ENCODE data around the gene NCR3LG1. TPM values are rescaled to one million over a fixed set of nuclear protein-coding genes. Genes with fewer than 3 reads are reported as not detected.

Gene NCR3LG1
- polyA plus RNA-seq, 1 donor (not counting 4 experiments of a cell fraction or from before 2014, with no cell fraction given): 3.9 TPM

DNA sequence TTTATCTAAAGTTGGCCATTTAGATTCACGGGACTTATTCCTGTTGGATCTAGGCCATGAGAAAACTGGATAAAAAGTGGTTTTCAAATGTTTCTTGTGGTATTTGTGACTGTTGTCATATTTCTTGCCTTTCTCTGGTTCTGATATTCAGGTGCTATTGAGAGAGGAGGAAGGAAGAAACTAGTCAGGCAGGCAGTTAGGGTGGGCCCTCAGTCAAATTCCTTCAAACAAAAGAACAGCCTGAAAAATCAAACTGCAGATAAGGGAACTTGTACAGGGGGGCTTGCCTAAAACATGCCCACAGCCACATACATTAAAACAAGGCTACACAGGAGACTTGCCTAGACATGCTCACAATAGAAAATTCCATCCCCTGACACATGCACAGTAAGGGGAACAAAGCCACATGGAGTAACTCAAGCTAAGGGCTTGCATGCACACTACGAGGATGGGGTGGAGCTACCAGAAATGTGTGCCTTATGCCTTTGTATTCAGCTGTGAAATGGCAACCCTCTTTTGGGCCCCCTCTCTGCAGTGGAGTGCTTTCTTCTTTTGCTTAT, 18.2 kb downstream of the NCR3LG1 start:
- Histone ChIP-seq H3K9me3 (ENCODE audit: control insufficient read depth, low read depth, low read length) (peaks cover 34% of the 10 kb centered on the region), H3K9me1 (ENCODE audit: control insufficient read depth, extremely low read depth, insufficient read depth, low read length) (no peaks in the 10 kb centered on the region), H2AFZ (ENCODE audit: control insufficient read depth, low read length) (no peak overlapping the region), H3K9ac (ENCODE audit: control insufficient read depth, extremely low read depth, insufficient read depth, low read length) (no peak overlapping the region), H3K4me1 (ENCODE audit: control insufficient read depth, extremely low read depth, insufficient read depth, low read length) (no peaks in the 10 kb centered on the region), H3K79me2 (ENCODE audit: control insufficient read depth, insufficient read depth, low read length) (no peaks in the 10 kb centered on the region), H4K20me1 (ENCODE audit: control insufficient read depth, extremely low read depth, insufficient read depth, low read length) (no peaks in the 10 kb centered on the region), H3K4me2 (ENCODE audit: control insufficient read depth, extremely low read depth, insufficient read depth, low read depth, low read length) (no peak overlapping the region), H3K27ac (ENCODE audit: control insufficient read depth, insufficient read depth, low read length) (no peak overlapping the region), H3K27me3 (ENCODE audit: control insufficient read depth, extremely low read depth, insufficient read depth, low read length) (no peaks in the 10 kb centered on the region), H3K36me3 (ENCODE audit: control insufficient read depth in 2 of 2, extremely low read depth in 1 of 2, insufficient read depth in 2 of 2, low read length in 2 of 2) (peaks cover 18 to 40% of the 10 kb centered on the region in 2 experiments), H3K4me3 (ENCODE audit: control insufficient read depth in 2 of 3, extremely low read depth in 1 of 3, insufficient read depth in 2 of 3, low read depth in 1 of 3, low read length in 3 of 3) (no peak overlapping the region)
- TF ChIP-seq, protein P1, sequence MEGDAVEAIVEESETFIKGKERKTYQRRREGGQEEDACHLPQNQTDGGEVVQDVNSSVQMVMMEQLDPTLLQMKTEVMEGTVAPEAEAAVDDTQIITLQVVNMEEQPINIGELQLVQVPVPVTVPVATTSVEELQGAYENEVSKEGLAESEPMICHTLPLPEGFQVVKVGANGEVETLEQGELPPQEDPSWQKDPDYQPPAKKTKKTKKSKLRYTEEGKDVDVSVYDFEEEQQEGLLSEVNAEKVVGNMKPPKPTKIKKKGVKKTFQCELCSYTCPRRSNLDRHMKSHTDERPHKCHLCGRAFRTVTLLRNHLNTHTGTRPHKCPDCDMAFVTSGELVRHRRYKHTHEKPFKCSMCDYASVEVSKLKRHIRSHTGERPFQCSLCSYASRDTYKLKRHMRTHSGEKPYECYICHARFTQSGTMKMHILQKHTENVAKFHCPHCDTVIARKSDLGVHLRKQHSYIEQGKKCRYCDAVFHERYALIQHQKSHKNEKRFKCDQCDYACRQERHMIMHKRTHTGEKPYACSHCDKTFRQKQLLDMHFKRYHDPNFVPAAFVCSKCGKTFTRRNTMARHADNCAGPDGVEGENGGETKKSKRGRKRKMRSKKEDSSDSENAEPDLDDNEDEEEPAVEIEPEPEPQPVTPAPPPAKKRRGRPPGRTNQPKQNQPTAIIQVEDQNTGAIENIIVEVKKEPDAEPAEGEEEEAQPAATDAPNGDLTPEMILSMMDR (optimal IDR thresholded peaks at IDR 0.05 in 1 of 3, IDR thresholded peaks at IDR 0.05 in 1 of 3, conservative IDR thresholded peaks at IDR 0.05 in 1 of 3; ENCODE audit: extremely low read depth in 1 of 3, insufficient read depth in 2 of 3, low read length in 3 of 3): no peak
- no peak for TF ChIP-seq EZH2 (IDR thresholded peaks at IDR 0.05; ENCODE audit: low read length)
- FAIRE-seq (peak; percentile 9), DNase-seq (ENCODE audit: low read depth, low spot score) (no peak)
- dilution Hi-C loops (cut with MboI; ENCODE audit: extremely low pct_ligation_motif_present, low sequenced_read_pairs): no loop called here

DNA sequence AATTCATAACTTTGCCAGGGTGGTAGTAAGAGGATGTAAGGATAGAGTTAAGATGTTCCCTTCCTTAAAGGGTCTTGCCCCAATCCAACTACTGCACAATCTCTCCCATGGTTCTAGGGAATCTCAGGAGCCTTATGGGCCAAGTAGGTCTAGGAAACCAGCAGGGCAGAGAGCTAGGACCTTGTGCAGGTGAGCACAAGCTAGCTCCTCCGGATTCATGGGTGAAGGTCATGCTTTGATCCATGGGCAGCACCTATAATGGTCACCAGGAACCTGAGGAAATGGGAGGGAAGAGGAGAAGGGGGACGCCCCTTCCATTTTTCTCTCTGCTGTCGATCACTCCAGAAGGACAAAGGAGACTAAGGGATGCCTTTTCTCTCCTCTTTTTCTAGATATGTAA, 20.0 kb downstream of the NCR3LG1 start:
- DNase-seq (ENCODE audit: low read depth, low spot score): no peak
- H3K79me2 ChIP-seq (ENCODE audit: control insufficient read depth, insufficient read depth, low read length): no peaks in the 10 kb centered on the region
- no peak overlapping the region for H3K27ac ChIP-seq (ENCODE audit: control insufficient read depth, insufficient read depth, low read length)
- dilution Hi-C loops (cut with MboI; ENCODE audit: extremely low pct_ligation_motif_present, low sequenced_read_pairs): no loop called here
- no peaks in the 10 kb centered on the region for H3K4me1 ChIP-seq (ENCODE audit: control insufficient read depth, extremely low read depth, insufficient read depth, low read length)
- FAIRE-seq: no peak
- H3K36me3 ChIP-seq (ENCODE audit: control insufficient read depth in 2 of 2, extremely low read depth in 1 of 2, insufficient read depth in 2 of 2, low read length in 2 of 2): peaks cover 18 to 40% of the 10 kb centered on the region in 2 experiments
- no peaks in the 10 kb centered on the region for H3K9me1 ChIP-seq (ENCODE audit: control insufficient read depth, extremely low read depth, insufficient read depth, low read length)
- no peak overlapping the region for H2AFZ ChIP-seq (ENCODE audit: control insufficient read depth, low read length)
- no peak overlapping the region for H3K4me3 ChIP-seq (ENCODE audit: control insufficient read depth in 2 of 3, extremely low read depth in 1 of 3, insufficient read depth in 2 of 3, low read depth in 1 of 3, low read length in 3 of 3)
- H3K9me3 ChIP-seq (ENCODE audit: control insufficient read depth, low read depth, low read length): peaks cover 34% of the 10 kb centered on the region
- H3K4me2 ChIP-seq (ENCODE audit: control insufficient read depth, extremely low read depth, insufficient read depth, low read depth, low read length): no peak overlapping the region
- H4K20me1 ChIP-seq (ENCODE audit: control insufficient read depth, extremely low read depth, insufficient read depth, low read length): no peaks in the 10 kb centered on the region
- H3K9ac ChIP-seq (ENCODE audit: control insufficient read depth, extremely low read depth, insufficient read depth, low read length): no peak overlapping the region
- TF ChIP-seq, protein P1 (optimal IDR thresholded peaks at IDR 0.05 in 1 of 3, IDR thresholded peaks at IDR 0.05 in 1 of 3, conservative IDR thresholded peaks at IDR 0.05 in 1 of 3; ENCODE audit: extremely low read depth in 1 of 3, insufficient read depth in 2 of 3, low read length in 3 of 3): no peak
- no peak for TF ChIP-seq EZH2 (IDR thresholded peaks at IDR 0.05; ENCODE audit: low read length)
- H3K27me3 ChIP-seq (ENCODE audit: control insufficient read depth, extremely low read depth, insufficient read depth, low read length): no peaks in the 10 kb centered on the region

All from keratinocyte (primary cell).